ENCODE data around the gene STPG1. TPM values are rescaled to one million over a fixed set of nuclear protein-coding genes. Genes with fewer than 3 reads are reported as not detected.

STPG1 gene
- total and polyA plus RNA-seq, 7 donors = 0.89 to 4.2 (median 1.4) TPM

DNA sequence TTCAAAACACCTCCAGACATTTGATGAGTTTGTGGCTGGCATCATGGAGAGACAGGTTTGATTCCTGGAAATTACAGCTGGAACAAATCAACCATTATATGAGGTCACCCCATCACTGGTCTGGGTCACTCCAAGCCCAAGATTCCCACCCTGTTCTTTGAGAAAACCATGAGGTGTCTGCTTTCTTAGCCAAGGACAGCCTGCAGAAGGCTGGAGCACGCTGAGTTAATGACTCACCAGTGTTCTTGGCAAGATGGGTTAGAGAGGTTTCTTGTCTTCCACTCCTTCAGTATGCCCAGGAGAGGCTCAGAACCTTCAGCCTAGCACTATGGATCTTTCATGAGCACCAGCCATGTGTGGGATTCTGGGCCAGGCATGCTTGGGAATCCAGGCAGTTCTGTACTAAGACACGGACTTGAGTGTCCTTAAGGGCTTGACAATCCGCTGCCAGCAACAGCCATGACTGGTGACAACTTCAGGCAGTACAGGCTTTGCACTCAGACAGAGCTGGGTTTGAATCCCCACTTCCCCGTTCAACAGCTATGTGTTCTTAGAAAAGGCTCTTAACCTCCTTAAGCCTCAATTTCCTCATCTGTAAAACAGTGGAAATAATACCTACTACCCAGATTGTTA, 50.5 kb downstream of the STPG1 start:
- H3K4me1 ChIP-seq = no peaks in the 10 kb centered on the region
- H3K4me3 ChIP-seq = no peak overlapping the region
- H3K36me3 ChIP-seq (ENCODE audit: insufficient read depth in 1 of 2, low read depth in 1 of 2) = peaks cover 0 to 5% of the 10 kb centered on the region in 2 donors
- intact Hi-C loops (cut with DNase I) = no loop called here
- no peak overlapping the region for H3K27ac ChIP-seq
- ATAC-seq = peak; percentile 51 to 71 (median 62)
- 64 to 82% (median 71%) methylated on average over 4 of the region's 4 CpGs for WGBS, 3 donors
- no peaks in the 10 kb centered on the region for H3K27me3 ChIP-seq (ENCODE audit: insufficient read depth in 3 of 3, low read length in 2 of 3)
- H3K9me3 ChIP-seq = no peaks in the 10 kb centered on the region
- TF ChIP-seq, protein P1, sequence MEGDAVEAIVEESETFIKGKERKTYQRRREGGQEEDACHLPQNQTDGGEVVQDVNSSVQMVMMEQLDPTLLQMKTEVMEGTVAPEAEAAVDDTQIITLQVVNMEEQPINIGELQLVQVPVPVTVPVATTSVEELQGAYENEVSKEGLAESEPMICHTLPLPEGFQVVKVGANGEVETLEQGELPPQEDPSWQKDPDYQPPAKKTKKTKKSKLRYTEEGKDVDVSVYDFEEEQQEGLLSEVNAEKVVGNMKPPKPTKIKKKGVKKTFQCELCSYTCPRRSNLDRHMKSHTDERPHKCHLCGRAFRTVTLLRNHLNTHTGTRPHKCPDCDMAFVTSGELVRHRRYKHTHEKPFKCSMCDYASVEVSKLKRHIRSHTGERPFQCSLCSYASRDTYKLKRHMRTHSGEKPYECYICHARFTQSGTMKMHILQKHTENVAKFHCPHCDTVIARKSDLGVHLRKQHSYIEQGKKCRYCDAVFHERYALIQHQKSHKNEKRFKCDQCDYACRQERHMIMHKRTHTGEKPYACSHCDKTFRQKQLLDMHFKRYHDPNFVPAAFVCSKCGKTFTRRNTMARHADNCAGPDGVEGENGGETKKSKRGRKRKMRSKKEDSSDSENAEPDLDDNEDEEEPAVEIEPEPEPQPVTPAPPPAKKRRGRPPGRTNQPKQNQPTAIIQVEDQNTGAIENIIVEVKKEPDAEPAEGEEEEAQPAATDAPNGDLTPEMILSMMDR (IDR thresholded peaks at IDR 0.05) = no peak
- DNase-seq = peak in 1 of 2 donors; percentile 20

DNA sequence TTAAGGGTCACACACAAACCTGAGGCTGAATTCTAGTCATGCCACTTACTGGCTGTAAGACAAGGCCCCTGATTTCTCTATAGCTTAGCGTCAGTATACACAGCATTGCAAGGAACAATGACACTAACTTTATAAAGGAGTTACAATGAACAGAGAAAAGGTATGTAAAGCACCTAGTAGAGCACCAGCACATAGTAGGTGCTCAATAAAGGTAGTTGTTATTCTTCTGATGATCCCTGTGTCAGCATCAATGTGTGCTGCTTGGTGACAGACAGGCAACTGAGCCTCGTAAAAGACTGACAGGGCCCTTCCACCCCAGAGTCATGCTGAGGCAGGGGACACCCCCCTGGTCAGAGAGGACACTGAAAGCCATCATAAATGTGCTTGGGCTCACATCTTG, 51.2 kb downstream of the STPG1 start:
- intact Hi-C loops (cut with DNase I) = no loop called here
- WGBS, 3 donors = 94 to 98% (median 98%) methylated on average over 2 of the region's 2 CpGs
- H3K9me3 ChIP-seq = no peaks in the 10 kb centered on the region
- H3K4me1 ChIP-seq = no peaks in the 10 kb centered on the region
- TF ChIP-seq, protein P1 (IDR thresholded peaks at IDR 0.05) = no peak
- ATAC-seq = no peak
- peaks cover 0 to 5% of the 10 kb centered on the region in 2 donors for H3K36me3 ChIP-seq (ENCODE audit: insufficient read depth in 1 of 2, low read depth in 1 of 2)
- H3K27ac ChIP-seq = no peak overlapping the region
- DNase-seq = no peak
- H3K4me3 ChIP-seq = no peak overlapping the region
- no peaks in the 10 kb centered on the region for H3K27me3 ChIP-seq (ENCODE audit: insufficient read depth in 3 of 3, low read length in 2 of 3)

DNA sequence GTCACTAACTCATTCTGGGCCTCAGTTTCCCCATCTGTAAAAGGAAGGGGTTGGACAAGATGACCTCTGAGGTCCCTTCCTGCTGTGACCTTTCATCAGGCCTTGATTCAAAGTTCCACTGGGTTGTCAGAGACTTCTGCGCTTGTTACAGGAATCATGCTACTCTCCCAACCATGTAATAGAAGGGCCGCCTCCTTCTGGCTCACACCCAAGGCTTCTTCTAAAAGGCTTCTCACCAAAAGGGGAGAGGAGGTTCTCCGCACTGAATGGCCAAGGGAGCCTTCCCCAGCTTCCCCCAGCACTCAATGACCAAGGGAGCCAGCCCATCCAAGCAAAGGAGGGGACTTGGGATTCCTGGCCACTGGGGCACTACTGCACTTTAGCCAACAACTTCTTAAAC, 51.8 kb downstream of the STPG1 start:
- ATAC-seq = no peak
- Histone ChIP-seq H3K4me1 (no peaks in the 10 kb centered on the region), H3K27me3 (ENCODE audit: insufficient read depth in 3 of 3, low read length in 2 of 3) (no peaks in the 10 kb centered on the region), H3K36me3 (ENCODE audit: insufficient read depth in 1 of 2, low read depth in 1 of 2) (peaks cover 0 to 5% of the 10 kb centered on the region in 2 donors), H3K9me3 (no peaks in the 10 kb centered on the region), H3K4me3 (no peak overlapping the region), H3K27ac (no peak overlapping the region)
- no peak for DNase-seq
- intact Hi-C loops (cut with DNase I) = no loop called here
- TF ChIP-seq, protein P1 (IDR thresholded peaks at IDR 0.05) = no peak
- 92 to 97% (median 92%) methylated on average over 3 of the region's 3 CpGs for WGBS, 3 donors

DNA sequence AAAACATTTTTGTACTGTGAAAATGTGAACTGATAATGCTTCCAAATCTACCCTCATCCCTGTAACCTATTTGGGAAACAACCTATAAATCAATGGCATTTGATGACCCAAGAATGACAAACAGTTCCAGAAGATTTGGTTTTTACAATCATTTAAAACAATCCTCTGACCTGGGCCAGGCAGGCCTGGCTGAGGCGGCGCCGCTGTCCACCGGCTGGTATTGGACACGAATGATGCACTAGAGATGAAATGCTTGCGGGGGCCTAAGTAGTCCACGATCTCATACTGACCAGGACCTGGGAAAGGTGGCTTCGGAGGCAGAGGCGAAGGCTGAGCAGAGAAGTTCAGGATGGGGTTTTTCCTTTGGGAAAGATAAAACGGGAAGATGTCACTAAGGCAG, 52.9 kb downstream of the STPG1 start:
- Histone ChIP-seq H3K9me3 (no peaks in the 10 kb centered on the region), H3K4me1 (no peaks in the 10 kb centered on the region), H3K36me3 (ENCODE audit: insufficient read depth in 1 of 2, low read depth in 1 of 2) (peaks cover 0 to 5% of the 10 kb centered on the region in 2 donors), H3K27me3 (ENCODE audit: insufficient read depth in 3 of 3, low read length in 2 of 3) (no peaks in the 10 kb centered on the region), H3K4me3 (no peak overlapping the region), H3K27ac (no peak overlapping the region)
- TF ChIP-seq, protein P1 (IDR thresholded peaks at IDR 0.05) = no peak
- ATAC-seq (no peak), DNase-seq (no peak)
- intact Hi-C loops (cut with DNase I) = no loop called here
- 96 to 98% (median 97%) methylated on average over 10 of the region's 10 CpGs for WGBS, 3 donors

DNA sequence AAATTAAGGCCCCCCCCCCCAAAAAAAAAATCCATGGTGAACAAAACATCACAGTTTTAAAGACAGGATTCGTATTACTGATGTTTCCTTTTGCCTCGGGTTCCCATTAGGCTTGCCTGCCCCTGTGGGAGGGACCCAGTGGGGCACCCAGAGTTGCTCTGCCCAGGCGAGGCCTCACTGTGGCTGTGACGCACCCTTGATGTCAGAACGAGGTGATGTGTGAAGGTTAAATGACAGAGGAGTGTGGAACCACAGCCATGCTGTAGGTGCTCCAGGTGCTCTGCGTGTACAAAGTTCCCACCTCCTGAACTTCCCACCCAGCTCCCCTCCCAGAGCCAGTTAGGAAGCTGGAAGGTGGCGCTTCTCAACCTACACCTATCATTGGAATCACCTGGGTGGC, 56.5 kb downstream of the STPG1 start:
- no peak for ATAC-seq
- Histone ChIP-seq H3K9me3 (no peaks in the 10 kb centered on the region), H3K36me3 (ENCODE audit: insufficient read depth in 1 of 2, low read depth in 1 of 2) (peaks cover 0 to 5% of the 10 kb centered on the region in 2 donors), H3K4me3 (no peak overlapping the region), H3K4me1 (no peaks in the 10 kb centered on the region), H3K27me3 (ENCODE audit: insufficient read depth in 3 of 3, low read length in 2 of 3) (no peaks in the 10 kb centered on the region), H3K27ac (no peak overlapping the region)
- TF ChIP-seq, protein P1 (IDR thresholded peaks at IDR 0.05) = no peak
- intact Hi-C loops (cut with DNase I) = no loop called here
- WGBS, 3 donors = 92 to 96% (median 95%) methylated on average over 7 of the region's 7 CpGs
- no peak for DNase-seq

All from psoas muscle (tissue), 8 donors.